Measurements from ENCODE around the gene MLLT6. TPM values are rescaled to one million over a fixed set of nuclear protein-coding genes. Genes with fewer than 3 reads are reported as not detected.
A peak's percentile ranks its signal among the peaks of the same experiment; 100 is the strongest.

Gene MLLT6
- total RNA-seq, 4 donors from 2014 or later = 30.6 to 79.7 (median 35.1) TPM

DNA sequence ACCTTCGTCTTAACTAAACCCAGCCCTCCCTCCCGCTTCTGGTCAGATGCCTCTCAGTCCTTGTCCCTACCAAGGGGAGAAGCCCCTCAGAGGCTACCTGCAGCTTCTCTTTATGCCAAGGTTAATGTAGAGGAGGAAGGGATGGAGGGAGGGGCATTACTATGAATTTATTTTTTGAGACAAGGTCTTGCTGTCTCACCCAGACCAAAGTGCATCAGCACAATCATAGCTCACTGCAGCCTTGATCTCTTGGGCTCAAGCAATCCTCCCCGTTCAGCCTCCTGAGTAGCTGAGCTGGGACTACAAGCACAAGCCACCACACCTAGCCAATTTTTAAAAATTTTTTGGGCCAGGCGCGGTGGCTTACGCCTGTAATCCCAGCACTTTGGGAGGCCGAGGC lies 45.7 kb upstream of the MLLT6 start:
- intact Hi-C loops (cut with DNase I) = loop anchor here (10.0 kb wide), 1 partner anchor 235 kb away; the partner anchor contains the start of gene ARHGAP23
- Histone ChIP-seq H3K27ac (no peak overlapping the region), H3K27me3 (peaks cover 0 to 56% (median 0%) of the 10 kb centered on the region in 4 donors), H3K4me1 (no peaks in the 10 kb centered on the region), H3K4me3 (no peak overlapping the region), H3K36me3 (no peaks in the 10 kb centered on the region), H3K9me3 (no peaks in the 10 kb centered on the region)
- 74 to 92% methylated on average over 2 to 6 of the region's 7 CpGs for WGBS, 2 donors
- no peak for TF ChIP-seq POLR2A (IDR thresholded peaks at IDR 0.05)
- no peak for DNase-seq

DNA sequence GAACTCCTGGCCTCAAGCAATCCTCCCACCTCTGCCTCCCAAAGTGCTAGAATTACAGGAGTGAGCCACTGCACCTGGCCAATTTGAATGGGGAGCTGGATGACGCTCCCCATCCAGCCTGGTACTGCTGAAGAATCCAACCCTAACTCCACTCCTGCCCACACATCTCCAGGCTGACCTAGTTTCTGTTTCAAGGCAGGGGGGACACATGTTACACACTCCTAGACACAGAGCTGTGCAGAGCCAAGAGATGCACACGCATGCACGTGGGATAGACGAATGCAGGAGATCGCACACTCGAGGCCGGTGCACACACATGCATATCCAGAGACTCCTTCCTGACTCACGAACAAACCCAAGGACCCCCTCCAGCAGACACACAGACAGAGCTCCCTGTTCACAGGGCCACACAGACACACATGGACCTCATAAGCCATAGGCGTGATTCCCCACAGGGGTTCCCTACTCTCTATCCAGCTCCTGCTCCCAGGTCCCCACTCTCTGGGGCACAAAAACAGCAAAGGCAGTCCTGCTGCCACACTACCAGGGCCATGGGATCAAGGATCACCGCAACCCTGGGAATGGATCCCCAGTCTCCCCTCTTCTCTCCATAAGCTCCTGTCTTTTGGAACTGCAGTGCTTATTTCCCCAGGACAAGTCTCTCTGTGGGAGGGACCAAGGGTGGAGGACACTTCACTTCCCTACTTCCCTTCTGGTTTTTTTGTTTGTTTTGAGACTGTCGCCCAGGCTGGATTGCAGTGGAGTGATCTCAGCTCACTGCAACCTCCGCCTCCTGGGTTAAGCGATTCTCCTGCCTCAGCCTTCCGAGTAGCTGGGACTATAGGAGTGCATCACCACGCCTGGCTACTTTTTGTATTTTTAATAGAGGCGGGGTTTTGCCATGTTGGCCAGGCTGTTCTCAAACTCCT lies 44.7 kb upstream of the MLLT6 start:
- Histone ChIP-seq H3K36me3 (no peaks in the 10 kb centered on the region), H3K9me3 (no peaks in the 10 kb centered on the region), H3K27me3 (peaks cover 0 to 47% (median 0%) of the 10 kb centered on the region in 4 donors), H3K4me1 (no peaks in the 10 kb centered on the region), H3K4me3 (no peak overlapping the region), H3K27ac (no peak overlapping the region)
- no peak for TF ChIP-seq POLR2A (IDR thresholded peaks at IDR 0.05)
- TF ChIP-seq, protein P1, sequence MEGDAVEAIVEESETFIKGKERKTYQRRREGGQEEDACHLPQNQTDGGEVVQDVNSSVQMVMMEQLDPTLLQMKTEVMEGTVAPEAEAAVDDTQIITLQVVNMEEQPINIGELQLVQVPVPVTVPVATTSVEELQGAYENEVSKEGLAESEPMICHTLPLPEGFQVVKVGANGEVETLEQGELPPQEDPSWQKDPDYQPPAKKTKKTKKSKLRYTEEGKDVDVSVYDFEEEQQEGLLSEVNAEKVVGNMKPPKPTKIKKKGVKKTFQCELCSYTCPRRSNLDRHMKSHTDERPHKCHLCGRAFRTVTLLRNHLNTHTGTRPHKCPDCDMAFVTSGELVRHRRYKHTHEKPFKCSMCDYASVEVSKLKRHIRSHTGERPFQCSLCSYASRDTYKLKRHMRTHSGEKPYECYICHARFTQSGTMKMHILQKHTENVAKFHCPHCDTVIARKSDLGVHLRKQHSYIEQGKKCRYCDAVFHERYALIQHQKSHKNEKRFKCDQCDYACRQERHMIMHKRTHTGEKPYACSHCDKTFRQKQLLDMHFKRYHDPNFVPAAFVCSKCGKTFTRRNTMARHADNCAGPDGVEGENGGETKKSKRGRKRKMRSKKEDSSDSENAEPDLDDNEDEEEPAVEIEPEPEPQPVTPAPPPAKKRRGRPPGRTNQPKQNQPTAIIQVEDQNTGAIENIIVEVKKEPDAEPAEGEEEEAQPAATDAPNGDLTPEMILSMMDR (IDR thresholded peaks at IDR 0.05) = no peak
- DNase-seq = no peak
- 67 to 73% methylated on average over 12 to 16 of the region's 16 CpGs for WGBS, 2 donors
- intact Hi-C loops (cut with DNase I) = loop anchor here (10.0 kb wide), 1 partner anchor 166 kb away; no protein-coding TSS in a partner anchor

DNA sequence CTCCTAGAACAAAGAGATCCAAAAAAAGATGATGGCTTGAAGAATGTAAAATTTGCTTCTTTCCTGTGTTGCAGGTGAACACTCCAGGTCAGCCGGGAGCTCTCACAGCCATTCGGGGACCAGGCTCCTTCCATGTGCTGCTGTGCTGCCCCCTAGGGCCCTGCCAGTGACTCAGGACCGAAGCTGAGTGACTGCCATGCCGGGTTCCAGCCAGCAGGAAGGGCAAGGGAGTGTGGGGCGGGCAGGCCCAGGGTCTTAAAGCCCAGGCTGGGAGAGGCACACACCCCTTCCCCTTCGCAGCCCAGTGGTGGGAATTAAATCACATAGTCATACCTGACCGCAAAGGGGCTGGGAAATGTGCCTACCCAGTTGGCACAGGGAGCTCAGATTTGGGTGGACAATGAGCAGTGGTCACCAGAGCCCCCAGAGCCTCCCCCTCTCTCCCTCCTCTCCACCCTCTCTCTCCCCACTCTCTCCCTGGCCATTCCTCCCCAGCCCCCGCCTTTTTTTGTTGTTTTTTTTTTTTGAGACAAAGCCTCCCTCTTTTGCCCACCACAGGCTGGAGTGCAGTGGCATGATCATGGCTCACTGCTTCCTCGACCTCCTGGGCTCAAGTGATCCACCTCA lies 41.8 kb upstream of the MLLT6 start:
- peaks cover 0 to 28% (median 0%) of the 10 kb centered on the region in 4 donors for H3K27me3 ChIP-seq
- H3K27ac ChIP-seq = no peak overlapping the region
- H3K9me3 ChIP-seq = no peaks in the 10 kb centered on the region
- DNase-seq = no peak
- 17 to 22% methylated on average over 8 to 9 of the region's 9 CpGs for WGBS, 2 donors
- H3K36me3 ChIP-seq = no peaks in the 10 kb centered on the region
- intact Hi-C loops (cut with DNase I) = loop anchor here (10.0 kb wide), 1 partner anchor 168 kb away; no protein-coding TSS in a partner anchor
- H3K4me3 ChIP-seq = no peak overlapping the region
- TF ChIP-seq POLR2A (IDR thresholded peaks at IDR 0.05) = no peak
- TF ChIP-seq, protein P1 (IDR thresholded peaks at IDR 0.05) = peak in 5 of 6 experiments; percentile 39 to 73 (median 61)
- no peaks in the 10 kb centered on the region for H3K4me1 ChIP-seq

DNA sequence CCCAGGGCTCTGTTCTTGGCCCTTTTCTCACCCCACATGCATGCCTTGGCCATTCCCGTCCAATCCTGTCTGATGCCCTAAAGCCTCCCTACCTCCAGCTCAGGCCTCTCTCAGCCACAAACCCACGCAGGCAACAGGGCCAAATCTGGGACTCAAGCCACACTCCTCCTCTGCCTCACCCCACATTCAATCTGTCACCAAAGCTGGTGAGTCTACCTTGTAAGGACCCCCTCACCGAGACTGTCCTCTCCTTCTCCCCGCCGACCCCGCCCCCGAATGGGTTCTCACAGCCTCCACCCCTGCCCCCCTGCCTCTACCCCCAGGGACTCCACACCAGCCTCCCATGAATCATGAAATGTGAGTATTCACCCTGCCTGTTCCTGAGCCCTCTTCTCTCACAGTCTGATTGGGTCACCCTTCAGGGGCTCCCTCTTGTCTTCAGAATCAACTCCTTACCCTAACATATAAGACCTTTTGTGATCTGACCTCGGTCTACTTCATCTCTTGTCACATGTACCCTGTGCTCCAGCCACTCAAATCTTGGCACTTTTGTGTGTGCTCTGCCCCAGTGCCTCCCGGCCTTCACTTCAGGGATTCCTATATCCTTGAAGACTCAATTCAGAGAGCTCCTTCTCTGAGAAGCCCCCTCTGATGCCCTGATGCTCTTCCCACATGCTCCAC lies 41.0 kb upstream of the MLLT6 start:
- intact Hi-C loops (cut with DNase I) = loop anchor here (10.0 kb wide), 1 partner anchor 169 kb away; no protein-coding TSS in a partner anchor
- Histone ChIP-seq H3K27me3 (peaks cover 0 to 28% (median 0%) of the 10 kb centered on the region in 4 donors), H3K4me3 (no peak overlapping the region), H3K36me3 (no peaks in the 10 kb centered on the region), H3K9me3 (no peaks in the 10 kb centered on the region), H3K27ac (no peak overlapping the region), H3K4me1 (no peaks in the 10 kb centered on the region)
- no peak for DNase-seq
- 61 to 73% methylated on average over 5 to 9 of the region's 9 CpGs for WGBS, 2 donors
- TF ChIP-seq POLR2A (IDR thresholded peaks at IDR 0.05) = no peak
- TF ChIP-seq, protein P1 (IDR thresholded peaks at IDR 0.05) = no peak

DNA sequence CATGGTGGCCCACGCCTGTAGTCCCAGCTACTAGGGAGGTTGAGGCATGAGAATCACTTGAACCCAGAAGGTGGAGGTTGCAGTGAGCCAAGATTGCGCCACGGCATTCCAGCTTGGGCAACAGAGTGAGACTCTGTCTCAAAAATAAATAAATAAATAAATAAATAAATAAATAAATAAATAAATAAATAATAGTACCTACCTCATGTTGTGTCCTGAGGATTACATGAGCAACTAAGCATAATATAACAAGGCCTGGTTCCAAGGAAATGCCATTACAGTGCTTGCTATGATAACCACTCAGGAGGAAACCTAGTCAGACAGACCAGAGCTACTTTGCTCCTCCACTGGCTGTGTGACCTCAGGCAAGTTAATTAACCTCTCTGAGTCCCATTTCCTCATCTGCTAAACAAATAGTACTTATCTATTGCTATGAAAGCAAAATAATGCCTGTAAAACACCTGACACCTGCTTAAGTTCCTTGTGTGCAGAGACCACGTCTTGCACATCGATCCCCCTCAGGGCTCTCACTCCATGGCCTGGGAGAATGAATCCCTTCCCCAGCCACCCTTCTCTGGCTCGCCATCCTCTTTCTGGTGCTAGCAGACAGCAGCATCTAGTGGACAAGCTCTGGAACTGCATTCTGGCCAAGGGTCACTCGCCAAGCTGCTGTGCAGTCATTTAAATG lies 37.8 kb upstream of the MLLT6 start:
- TF ChIP-seq, protein P1 (IDR thresholded peaks at IDR 0.05) = peak; percentile 94 to 99 (median 96)
- no peak for TF ChIP-seq POLR2A (IDR thresholded peaks at IDR 0.05)
- Histone ChIP-seq H3K27ac (no peak overlapping the region), H3K4me3 (no peak overlapping the region), H3K4me1 (peaks cover 0 to 8% (median 0%) of the 10 kb centered on the region in 3 donors), H3K27me3 (peaks cover 0 to 57% (median 3%) of the 10 kb centered on the region in 4 donors), H3K9me3 (no peaks in the 10 kb centered on the region), H3K36me3 (no peaks in the 10 kb centered on the region)
- 41 to 57% methylated on average over 4 to 6 of the region's 7 CpGs for WGBS, 2 donors
- no peak for DNase-seq
- intact Hi-C loops (cut with DNase I) = loop anchor here (10.0 kb wide), 1 partner anchor 172 kb away; no protein-coding TSS in a partner anchor
